Measurements from ENCODE around the gene COA8. TPM values are rescaled to one million over a fixed set of nuclear protein-coding genes. Genes with fewer than 3 reads are reported as not detected.

Gene COA8
- total and polyA plus RNA-seq, 9 of the 15 experiments (the other 6 are each of a cell fraction or from before 2014, with no cell fraction given): 5.0 to 35.3 (median 25.7) TPM

- Histone ChIP-seq H3K27ac (ENCODE audit: extremely low read depth, low read depth, low read length) (no peak overlapping the region), H3K27me3 (ENCODE audit: control insufficient read depth in 2 of 2, insufficient read depth in 2 of 2, low read length in 2 of 2) (no peaks in the 10 kb centered on the region), H3K79me2 (ENCODE audit: control insufficient read depth, insufficient read depth, low read length) (peaks cover 32% of the 10 kb centered on the region), H3K36me3 (ENCODE audit: control insufficient read depth, insufficient read depth, low read length) (peaks cover 51% of the 10 kb centered on the region; the same call in 2 of the 3 replicates), H3K9me3 (replicated peaks; ENCODE audit: control insufficient read depth, insufficient read depth, low read depth, low read length) (no peaks in the 10 kb centered on the region), H3K4me2 (ENCODE audit: insufficient read depth, low read length) (no peak overlapping the region), H4K20me1 (replicated peaks; ENCODE audit: control insufficient read depth, insufficient read depth, low read length) (no peaks in the 10 kb centered on the region; the same call in 1 of the 2 replicates), H3K4me3 (no peak overlapping the region), H2AFZ (ENCODE audit: low read depth, low read length) (no peak overlapping the region), H3K4me1 (replicated peaks in 1 of 2; ENCODE audit: control insufficient read depth in 2 of 2, insufficient read depth in 2 of 2, low read length in 2 of 2) (peaks cover 9 to 82% of the 10 kb centered on the region in 2 experiments; a peak in 4 of 5 replicates), H3K9ac (ENCODE audit: insufficient read depth in 1 of 2, low read depth in 2 of 2, low read length in 2 of 2) (peak overlapping the region in 1 of 2 experiments; percentile 58; a peak in 1 of 4 replicates), H3K9me1 (ENCODE audit: control insufficient read depth, insufficient read depth, low read length) (peaks cover 6% of the 10 kb centered on the region)
- intact Hi-C loops (cut with micrococcal nuclease) (no loop called here), in situ Hi-C loops (cut with MboI) (loop anchor here (10.0 kb wide), 1 partner anchor 448 kb away; the partner anchor contains the start of gene LBHD2)
- DNase-seq (ENCODE audit: extremely low read depth in 1 of 4, low spot score in 3 of 4): no peak
- ChIA-PET POLR2A (interaction anchor here (0.6 to 1.0 kb wide), 2 partner anchors 10 to 13 kb away, joined by 3 to 4 read pairs; no protein-coding TSS in a partner anchor), CTCF (ENCODE audit: low intra/inter-chr PET ratio) (no interaction called here)
- no peak for FAIRE-seq
- no TSS peak for BruUV-seq (replicated peaks)
- TF ChIP-seq ZNF644 (tag; IDR thresholded peaks at IDR 0.05; ENCODE audit: low read depth) (no peak), MXD1 (CRISPR knock-in tag; IDR thresholded peaks at IDR 0.05; ENCODE audit: borderline replicate concordance, poor library complexity, severe bottlenecking) (no peak), JUND (IDR thresholded peaks at IDR 0.05; ENCODE audit: borderline replicate concordance, low read depth, low read length) (no peak), JUND (tag; IDR thresholded peaks at IDR 0.05; ENCODE audit: borderline replicate concordance, low read depth, low read length) (no peak), ID3 (CRISPR knock-in tag; IDR thresholded peaks at IDR 0.05) (no peak), ID3 (tag; IDR thresholded peaks at IDR 0.05) (no peak), TFAP4 (CRISPR knock-in tag; IDR thresholded peaks at IDR 0.05; ENCODE audit: borderline replicate concordance) (no peak), POLR2G (IDR thresholded peaks at IDR 0.05; ENCODE audit: low read depth, low read length) (peak; percentile 20; the same call in 1 of the 2 replicates), ZFX (CRISPR knock-in tag; IDR thresholded peaks at IDR 0.05) (no peak), POLR2H (tag; IDR thresholded peaks at IDR 0.05; ENCODE audit: low read depth) (no peak)
- ATAC-seq: no peak
- 100% methylated on average over 1 of the region's 32 CpGs for WGBS (ENCODE audit: insufficient coverage, low coverage, missing lambda C conversion rate)
These were observed 30.3 kb upstream of the COA8 start for GRCh38 chr14:103532216-103533136.
